SU-DHL-6 (cell line): ENCODE data around the gene CCDC88C.
A peak's percentile ranks its signal among the peaks of the same experiment; 100 is the strongest.

ENCODE experiments used
- H2AFZ ChIP-seq: fragments of 200-600 bp; sonication (generic); 2 replicates; pipeline ENCODE4 v1.6.1; 2014; ENCODE audit warnings: low read depth, mild to moderate bottlenecking, moderate library complexity, mixed read lengths, antibody characterized with exemption, low read length; ENCODE audit not compliant: severe bottlenecking
- H3F3A ChIP-seq: fragments of 200-600 bp; shearing (Covaris generic); 2 replicates; pipeline ENCODE4 v1.6.0; 2016; ENCODE audit warnings: antibody characterized with exemption, mild to moderate bottlenecking; ENCODE audit not compliant: insufficient read depth
- H3K27ac ChIP-seq: fragments of 200-600 bp; sonication (generic); 2 replicates; pipeline ENCODE4 v1.5.1; 2016; ENCODE audit warnings: low read depth, mild to moderate bottlenecking, low read length, moderate library complexity, mixed read lengths
- H3K27me3 ChIP-seq: fragments of 200-600 bp; sonication (generic), shearing (Covaris generic); 2 replicates; pipeline ENCODE4 v1.6.0; 2014; ENCODE audit warnings: mild to moderate bottlenecking, low read length
- H3K36me3 ChIP-seq: fragments of 200-600 bp; sonication (generic); 2 replicates; pipeline ENCODE4 v1.6.1; 2014; ENCODE audit warnings: mild to moderate bottlenecking, low read length, mixed read lengths
- H3K4me2 ChIP-seq: fragments of 300-600, 200-600 bp; shearing (Covaris generic), sonication (generic); 2 replicates; pipeline ENCODE4 v1.6.0; 2014; ENCODE audit warnings: low read length, low read depth, mild to moderate bottlenecking; ENCODE audit not compliant: poor library complexity, severe bottlenecking
- H3K4me3 ChIP-seq: fragments of 200-600 bp; sonication (generic); 2 replicates; pipeline ENCODE4 v1.5.1; 2014; ENCODE audit warnings: antibody characterized with exemption, low read length, mild to moderate bottlenecking, mixed read lengths; ENCODE audit not compliant: insufficient read depth, poor library complexity, severe bottlenecking
- H3K79me2 ChIP-seq: fragments of 200-600 bp; sonication (generic); 2 replicates; pipeline ENCODE4 v1.6.1; 2014; ENCODE audit warnings: mild to moderate bottlenecking, low read length, moderate library complexity; ENCODE audit not compliant: insufficient read depth
- H3K9ac ChIP-seq: fragments of 200-600 bp; sonication (generic); 2 replicates; pipeline ENCODE4 v1.7.0; 2014; ENCODE audit warnings: mild to moderate bottlenecking, low read length
- H3K9me2 ChIP-seq: fragments of 200-600 bp; sonication (generic); replicated peaks from 2 replicates; pipeline ENCODE4 v1.6.1; 2014; ENCODE audit warnings: low read length; ENCODE audit not compliant: insufficient read depth
- H3K9me3 ChIP-seq: fragments of 200-600 bp; sonication (generic); 2 replicates; pipeline ENCODE4 v1.6.1; 2014; ENCODE audit warnings: low read length, mixed read lengths; ENCODE audit not compliant: insufficient read depth
- H4K20me1 ChIP-seq: fragments of 200-600 bp; sonication (generic); 2 replicates; pipeline ENCODE4 v1.6.1; 2014; ENCODE audit warnings: low read depth, mild to moderate bottlenecking, antibody characterized with exemption, low read length, moderate library complexity, mixed read lengths
- CTCF ChIP-seq: fragments of 200-600 bp; sonication (generic); IDR thresholded peaks from one replicate; pipeline ENCODE4 v1.5.1; 2017; ENCODE audit warnings: antibody characterized with exemption, mild to moderate bottlenecking, low read length, moderate library complexity; ENCODE audit not compliant: insufficient read depth, poor library complexity, severe bottlenecking
- EZH2phosphoT487 ChIP-seq: fragments of 200-600 bp; sonication (generic), shearing (Covaris generic); conservative IDR thresholded peaks from 2 replicates; pipeline ENCODE4 v1.6.1; 2018; ENCODE audit warnings: mild to moderate bottlenecking, antibody characterized with exemption, low read length, moderate library complexity, mixed read lengths

Gene CCDC88C

DNA sequence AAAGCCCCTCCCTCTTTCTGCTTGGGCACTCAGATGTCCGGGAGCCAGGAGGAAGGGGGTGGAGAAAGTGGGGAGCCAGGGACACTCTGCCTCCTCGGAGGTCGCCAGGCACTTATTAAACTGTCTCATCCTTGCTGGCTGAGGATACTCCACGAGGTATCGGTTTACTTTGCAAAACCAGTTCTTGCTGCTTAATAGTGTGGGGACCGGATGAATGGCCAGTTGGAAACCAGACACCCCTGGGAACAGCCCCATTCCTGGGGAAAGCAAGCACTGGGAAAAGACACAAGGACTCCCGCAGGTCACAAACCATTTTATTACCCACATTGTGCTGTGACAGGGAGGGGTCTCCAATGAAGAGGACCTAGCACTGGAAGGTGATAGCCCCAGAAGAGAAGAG is 34.2 kb downstream of the CCDC88C start:
- H3F3A ChIP-seq, result peaks cover 17% of the 10 kb centered on the region
- no peak overlapping the region for H3K27ac ChIP-seq
- H3K36me3 ChIP-seq, result 0 out of 2 replicates have a peak, but pooled peaks cover 3% of the 10 kb centered on the region
- H2AFZ ChIP-seq, result no peak overlapping the region
- H3K27me3 ChIP-seq, result no peaks in the 10 kb centered on the region
- peaks cover 44% of the 10 kb centered on the region for H4K20me1 ChIP-seq
- H3K4me2 ChIP-seq, result no peak overlapping the region
- no peaks in the 10 kb centered on the region for H3K9me3 ChIP-seq
- no peak overlapping the region for H3K4me3 ChIP-seq
- TF ChIP-seq EZH2phosphoT487, result no peak
- no peak for TF ChIP-seq CTCF
- H3K79me2 ChIP-seq, result peaks cover 100% of the 10 kb centered on the region
- H3K9me2 ChIP-seq, result no peaks in the 10 kb centered on the region
- H3K9ac ChIP-seq, result no peak overlapping the region

DNA sequence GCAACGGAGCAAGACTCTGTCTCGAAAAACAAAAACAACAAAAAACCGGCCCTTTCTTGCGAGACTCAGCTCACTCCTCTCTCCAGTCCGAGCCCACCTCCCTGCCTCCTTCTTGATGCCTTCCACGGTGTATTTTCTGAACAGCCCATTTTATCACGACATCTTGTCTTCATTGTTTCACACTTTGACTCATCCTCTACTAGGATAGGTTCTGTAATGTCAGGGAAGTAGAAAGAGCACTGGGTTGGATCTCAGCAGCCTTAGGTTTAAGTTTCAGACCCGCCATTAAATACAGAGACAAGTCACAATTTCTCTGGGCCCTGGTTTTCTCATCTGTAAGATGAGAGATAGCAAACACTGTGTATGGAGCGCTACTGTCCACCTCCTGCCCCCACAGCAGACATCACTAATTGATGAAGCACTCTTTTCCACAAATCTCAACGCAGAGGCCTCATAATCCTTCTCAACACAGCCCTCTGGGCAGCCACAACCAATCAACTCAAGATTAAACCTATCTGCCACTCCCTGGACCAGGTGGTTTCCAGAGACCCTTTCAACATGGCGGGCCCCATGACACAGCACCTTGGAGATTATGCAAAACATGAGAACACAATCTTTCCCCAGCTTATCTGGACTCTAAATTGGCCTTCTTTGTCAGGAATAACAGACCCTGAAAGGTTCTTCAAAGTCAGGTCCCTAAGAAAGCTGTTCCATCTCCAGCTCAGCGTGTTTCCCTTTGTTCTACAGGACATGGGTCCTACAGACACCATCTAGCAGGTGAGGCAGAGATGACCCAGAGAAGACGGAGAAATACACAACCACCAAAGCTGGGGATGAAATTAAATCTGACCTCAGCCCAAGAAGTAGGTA is 35.6 kb downstream of the CCDC88C start:
- H3K79me2 ChIP-seq, result peaks cover 100% of the 10 kb centered on the region
- H3K4me3 ChIP-seq, result no peak overlapping the region
- H3F3A ChIP-seq, result peaks cover 27% of the 10 kb centered on the region
- peak overlapping the region; percentile 16; the same call in 1 of the 2 replicates for H3K27ac ChIP-seq
- no peak overlapping the region for H3K4me2 ChIP-seq
- no peaks in the 10 kb centered on the region for H3K9me2 ChIP-seq
- H3K36me3 ChIP-seq, result 0 out of 2 replicates have a peak, but pooled peaks cover 3% of the 10 kb centered on the region
- TF ChIP-seq CTCF (no peak), EZH2phosphoT487 (no peak)
- H3K9ac ChIP-seq, result no peak overlapping the region
- no peaks in the 10 kb centered on the region for H3K27me3 ChIP-seq
- H3K9me3 ChIP-seq, result no peaks in the 10 kb centered on the region
- peaks cover 32% of the 10 kb centered on the region for H4K20me1 ChIP-seq
- no peak overlapping the region for H2AFZ ChIP-seq

- H3K4me2 ChIP-seq, result peak overlapping the region; percentile 1
- TF ChIP-seq EZH2phosphoT487 (no peak), CTCF (no peak)
- H3F3A ChIP-seq, result peaks cover 31% of the 10 kb centered on the region
- 0 out of 2 replicates have a peak, but pooled peaks cover 3% of the 10 kb centered on the region for H3K36me3 ChIP-seq
- H2AFZ ChIP-seq, result no peak overlapping the region
- H3K27ac ChIP-seq, result peak overlapping the region; percentile 30; the same call in 1 of the 2 replicates
- H3K9me2 ChIP-seq, result no peaks in the 10 kb centered on the region
- H3K27me3 ChIP-seq, result no peaks in the 10 kb centered on the region
- peaks cover 24% of the 10 kb centered on the region; the same call in 1 of the 2 replicates for H4K20me1 ChIP-seq
- no peak overlapping the region for H3K9ac ChIP-seq
- H3K9me3 ChIP-seq, result no peaks in the 10 kb centered on the region
- H3K4me3 ChIP-seq, result no peak overlapping the region
- peaks cover 98% of the 10 kb centered on the region for H3K79me2 ChIP-seq
Measured at GRCh38 chr14:91380610-91381371, 36.8 kb downstream of the CCDC88C start.
